ENCODE measurements around the gene PPP2R5E.

DNA sequence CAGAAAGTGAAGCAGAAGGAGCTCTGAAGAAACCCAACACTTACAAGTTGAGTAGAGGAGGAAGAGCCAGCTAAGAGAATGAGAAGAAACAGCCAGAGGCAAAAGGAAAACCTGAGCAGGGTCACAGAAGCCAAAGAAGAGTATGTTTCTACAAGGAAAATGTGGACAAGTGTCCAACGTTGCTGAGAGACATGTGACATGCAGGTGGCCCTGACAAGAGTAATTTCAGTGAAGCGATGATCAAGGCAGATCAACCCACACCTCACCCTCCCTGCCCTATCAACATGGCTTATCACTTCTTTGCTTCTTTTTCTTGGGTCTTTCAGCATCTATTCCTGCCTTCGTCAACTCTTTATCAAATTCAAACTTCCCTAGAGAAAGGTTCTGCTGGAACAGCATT, 68.3 kb downstream of the PPP2R5E start:
- TF ChIP-seq, protein P1, sequence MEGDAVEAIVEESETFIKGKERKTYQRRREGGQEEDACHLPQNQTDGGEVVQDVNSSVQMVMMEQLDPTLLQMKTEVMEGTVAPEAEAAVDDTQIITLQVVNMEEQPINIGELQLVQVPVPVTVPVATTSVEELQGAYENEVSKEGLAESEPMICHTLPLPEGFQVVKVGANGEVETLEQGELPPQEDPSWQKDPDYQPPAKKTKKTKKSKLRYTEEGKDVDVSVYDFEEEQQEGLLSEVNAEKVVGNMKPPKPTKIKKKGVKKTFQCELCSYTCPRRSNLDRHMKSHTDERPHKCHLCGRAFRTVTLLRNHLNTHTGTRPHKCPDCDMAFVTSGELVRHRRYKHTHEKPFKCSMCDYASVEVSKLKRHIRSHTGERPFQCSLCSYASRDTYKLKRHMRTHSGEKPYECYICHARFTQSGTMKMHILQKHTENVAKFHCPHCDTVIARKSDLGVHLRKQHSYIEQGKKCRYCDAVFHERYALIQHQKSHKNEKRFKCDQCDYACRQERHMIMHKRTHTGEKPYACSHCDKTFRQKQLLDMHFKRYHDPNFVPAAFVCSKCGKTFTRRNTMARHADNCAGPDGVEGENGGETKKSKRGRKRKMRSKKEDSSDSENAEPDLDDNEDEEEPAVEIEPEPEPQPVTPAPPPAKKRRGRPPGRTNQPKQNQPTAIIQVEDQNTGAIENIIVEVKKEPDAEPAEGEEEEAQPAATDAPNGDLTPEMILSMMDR (IDR thresholded peaks at IDR 0.05) = no peak
- no peak for TF ChIP-seq POLR2A (IDR thresholded peaks at IDR 0.05)
- no peak for TF ChIP-seq POLR2AphosphoS5 (IDR thresholded peaks at IDR 0.05)
- TF ChIP-seq EP300 (IDR thresholded peaks at IDR 0.05; ENCODE audit: low read depth) = no peak

All from transverse colon (tissue), 4 donors.